Measurements from ENCODE around the gene PCYT2.
A peak's percentile ranks its signal among the peaks of the same experiment; 100 is the strongest.

DNA sequence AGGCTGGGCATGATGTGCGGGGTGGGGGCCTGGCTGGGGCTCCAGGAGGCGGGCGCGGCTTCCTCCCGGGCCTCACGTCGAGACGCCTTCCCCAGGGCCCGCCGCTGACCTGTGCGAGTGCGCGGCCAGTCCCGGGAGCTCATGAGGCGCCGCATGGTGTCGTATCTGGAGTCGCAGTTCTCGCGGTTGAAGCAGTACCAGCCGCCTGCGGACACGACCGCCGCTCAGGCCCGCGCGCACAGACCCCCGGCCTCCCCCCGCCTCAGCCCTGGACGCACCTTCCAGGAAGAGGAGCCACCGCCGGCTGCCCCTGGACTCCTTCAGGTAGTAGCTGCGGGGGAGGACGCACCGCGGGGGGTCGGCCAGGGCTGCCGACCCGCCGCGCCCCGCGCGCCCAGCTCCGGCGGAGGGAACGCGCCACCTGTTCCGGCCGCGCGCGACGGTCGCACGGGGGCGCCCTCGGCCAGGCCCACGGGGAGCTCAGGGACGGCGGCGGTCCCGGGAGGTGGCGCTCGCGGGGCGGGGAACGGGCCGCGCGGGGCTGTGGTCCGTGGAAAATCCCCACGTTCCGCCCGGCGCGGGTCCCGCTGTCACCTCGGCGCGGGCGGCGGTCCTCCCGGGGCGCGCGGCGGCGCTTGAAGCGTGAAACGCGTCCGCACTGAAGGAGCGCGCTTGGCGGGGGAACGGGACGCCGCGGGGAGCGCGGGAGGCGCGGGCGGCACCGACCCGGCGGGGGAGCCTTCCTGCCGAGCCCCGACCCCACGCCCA, 48.3 kb upstream of the PCYT2 start:
- no peak for TF ChIP-seq POLR2A (IDR thresholded peaks at IDR 0.05; ENCODE audit: low read depth, low read length)
- no peak for TF ChIP-seq POLR2AphosphoS5 (IDR thresholded peaks at IDR 0.05; ENCODE audit: low read depth, low read length)
- no peak for TF ChIP-seq TAF1 (IDR thresholded peaks at IDR 0.05; ENCODE audit: low read depth, low read length)
- TF ChIP-seq POU2F2 (IDR thresholded peaks at IDR 0.05; ENCODE audit: low read depth, low read length): no peak
- TF ChIP-seq SPI1 (IDR thresholded peaks at IDR 0.05; ENCODE audit: low read depth, low read length): no peak
- TF ChIP-seq PAX5 (IDR thresholded peaks at IDR 0.05; ENCODE audit: insufficient read depth, low read length, severe bottlenecking): peak; percentile 54

Data from GM12891 (cell line).